GM23338 (cell line): ENCODE results near the gene CD59.

Experiments
- CTCF ChIP-seq, 2 experiments: fragments of 200-600 bp in 1 of 2; sonication (generic) in 1 of 2; conservative IDR thresholded peaks; 2 replicates each; pipeline versions ENCODE4 v1.5.1 to v1.6.1; 2016 to 2017; ENCODE audit warnings: antibody characterized with exemption in 2 of 2, low read depth in 2 of 2, mild to moderate bottlenecking in 2 of 2, moderate library complexity in 1 of 2
- EZH2 ChIP-seq: fragments of 200-600 bp; sonication (generic); IDR thresholded peaks from one replicate; pipeline ENCODE4 v1.8.0; 2017; ENCODE audit warnings: antibody characterized with exemption, mild to moderate bottlenecking, low read depth; ENCODE audit not compliant: unreplicated experiment
- STAT1 ChIP-seq: IDR thresholded peaks from one replicate; pipeline ENCODE4 v1.6.1; 2016; ENCODE audit warnings: antibody characterized with exemption; ENCODE audit not compliant: unreplicated experiment

GRCh38 chr11:33767624-33768023 is 31.4 kb upstream of the CD59 start:
- TF ChIP-seq CTCF (conservative IDR thresholded peaks at IDR 0.05; ENCODE audit: low read depth in 2 of 2) (no peak), EZH2 (no peak), STAT1 (no peak)
